MM.1S (cell line): Measurements from ENCODE around the gene SETD3.

Source experiments
- DNase-seq: peaks from one replicate; pipeline ENCODE4 v3.0.0-alpha.2; 2015
- H2AFZ ChIP-seq: fragments of 300-600 bp; sonication (generic); 2 replicates; pipeline ENCODE4 v1.6.0; 2016; ENCODE audit warnings: antibody characterized with exemption, low read length
- H3F3A ChIP-seq: fragments of 300-600 bp; sonication (generic); 2 replicates; pipeline ENCODE4 v1.6.1; 2016; ENCODE audit warnings: mild to moderate bottlenecking, antibody characterized with exemption, low read length, moderate library complexity, mixed read lengths; ENCODE audit not compliant: insufficient read depth
- H3K27ac ChIP-seq: fragments of 300-600 bp; sonication (generic); 2 replicates; pipeline ENCODE4 v1.5.1; 2016; ENCODE audit warnings: mild to moderate bottlenecking, low read length
- H3K27me3 ChIP-seq: fragments of 300-600 bp; sonication (generic); replicated peaks from 2 replicates; pipeline ENCODE4 v1.6.0; 2016; ENCODE audit warnings: low read length; ENCODE audit not compliant: insufficient read depth
- H3K36me3 ChIP-seq: fragments of 300-600 bp; sonication (generic); replicated peaks from 2 replicates; pipeline ENCODE4 v1.6.1; 2016; ENCODE audit warnings: mild to moderate bottlenecking, low read length, mixed read lengths; ENCODE audit not compliant: insufficient read depth
- H3K4me1 ChIP-seq: fragments of 300-600 bp; sonication (generic); 2 replicates; pipeline ENCODE4 v1.6.1; 2016; ENCODE audit warnings: low read length, mixed read lengths
- H3K4me2 ChIP-seq: fragments of 300-600 bp; sonication (generic); 2 replicates; pipeline ENCODE4 v1.6.0; 2016; ENCODE audit warnings: low read depth, low read length
- H3K4me3 ChIP-seq: fragments of 300-600 bp; sonication (generic); 2 replicates; pipeline ENCODE4 v1.5.1; 2016; ENCODE audit warnings: low read length, mixed read lengths
- H3K79me2 ChIP-seq: fragments of 300-600 bp; sonication (generic); 2 replicates; pipeline ENCODE4 v1.6.1; 2016; ENCODE audit warnings: mixed run types, low read length, mixed read lengths
- H3K9ac ChIP-seq: fragments of 300-600 bp; sonication (generic); 2 replicates; pipeline ENCODE4 v1.6.1; 2016; ENCODE audit warnings: low read length, mixed read lengths
- H3K9me2 ChIP-seq: fragments of 300-600 bp; sonication (generic); replicated peaks from 2 replicates; pipeline ENCODE4 v1.6.1; 2016; ENCODE audit warnings: mild to moderate bottlenecking, low read length, mixed read lengths; ENCODE audit not compliant: insufficient read depth
- H3K9me3 ChIP-seq: fragments of 300-600 bp; sonication (generic); replicated peaks from 2 replicates; pipeline ENCODE4 v1.6.1; 2016; ENCODE audit warnings: mild to moderate bottlenecking, low read length, mixed read lengths; ENCODE audit not compliant: insufficient read depth
- H4K20me1 ChIP-seq: fragments of 300-600 bp; sonication (generic); 2 replicates; pipeline ENCODE4 v1.6.1; 2016; ENCODE audit warnings: mild to moderate bottlenecking, low read length, moderate library complexity, mixed read lengths; ENCODE audit not compliant: insufficient read depth
- CTCF ChIP-seq: fragments of 300-600 bp; sonication (generic); IDR thresholded peaks from 2 replicates; pipeline ENCODE4 v1.5.1; 2016; ENCODE audit warnings: antibody characterized with exemption, low read length, mixed read lengths
- EZH2 ChIP-seq: fragments of 300-600 bp; sonication (generic); optimal IDR thresholded peaks from 2 replicates; pipeline ENCODE3; 2017; ENCODE audit warnings: low read depth, mild to moderate bottlenecking, antibody characterized with exemption, low read length, mixed read lengths
- EZH2phosphoT487 ChIP-seq: fragments of 300-600 bp; sonication (generic); IDR thresholded peaks from 2 replicates; pipeline ENCODE4 v1.6.1; 2018; ENCODE audit warnings: antibody characterized with exemption, low read length

Gene SETD3

GRCh38 chr14:99513183-99513694, 32.6 kb upstream of the SETD3 start:
- Histone ChIP-seq H3K79me2 (no peaks in the 10 kb centered on the region), H3K27ac (no peak overlapping the region), H4K20me1 (no peaks in the 10 kb centered on the region), H2AFZ (no peak overlapping the region), H3K9me3 (no peaks in the 10 kb centered on the region), H3K27me3 (no peaks in the 10 kb centered on the region), H3F3A (no peaks in the 10 kb centered on the region), H3K9me2 (no peaks in the 10 kb centered on the region), H3K9ac (no peak overlapping the region), H3K4me2 (no peak overlapping the region), H3K4me1 (no peaks in the 10 kb centered on the region), H3K4me3 (no peak overlapping the region), H3K36me3 (no peaks in the 10 kb centered on the region)
- no peak for TF ChIP-seq EZH2
- TF ChIP-seq CTCF: no peak
- TF ChIP-seq EZH2phosphoT487: no peak
- no peak for DNase-seq

GRCh38 chr14:99512571-99513182, 32.0 kb upstream of the SETD3 start:
- no peaks in the 10 kb centered on the region for H3K9me2 ChIP-seq
- H3K36me3 ChIP-seq: no peaks in the 10 kb centered on the region
- no peaks in the 10 kb centered on the region for H3K4me1 ChIP-seq
- H4K20me1 ChIP-seq: no peaks in the 10 kb centered on the region
- H3F3A ChIP-seq: no peaks in the 10 kb centered on the region
- H3K4me2 ChIP-seq: no peak overlapping the region
- TF ChIP-seq CTCF (no peak), EZH2phosphoT487 (no peak), EZH2 (no peak)
- no peak overlapping the region for H3K27ac ChIP-seq
- DNase-seq: no peak
- no peaks in the 10 kb centered on the region for H3K9me3 ChIP-seq
- H3K9ac ChIP-seq: no peak overlapping the region
- H2AFZ ChIP-seq: no peak overlapping the region
- no peaks in the 10 kb centered on the region for H3K27me3 ChIP-seq
- H3K4me3 ChIP-seq: no peak overlapping the region
- H3K79me2 ChIP-seq: no peaks in the 10 kb centered on the region

GRCh38 chr14:99512110-99512449, 31.4 kb upstream of the SETD3 start:
- no peak overlapping the region for H3K9ac ChIP-seq
- no peak overlapping the region for H2AFZ ChIP-seq
- no peak for DNase-seq
- H3K4me1 ChIP-seq: no peaks in the 10 kb centered on the region
- no peak overlapping the region for H3K4me2 ChIP-seq
- H3K36me3 ChIP-seq: no peaks in the 10 kb centered on the region
- H3K9me2 ChIP-seq: no peaks in the 10 kb centered on the region
- no peaks in the 10 kb centered on the region for H3K9me3 ChIP-seq
- H3K4me3 ChIP-seq: no peak overlapping the region
- H3F3A ChIP-seq: no peaks in the 10 kb centered on the region
- H3K79me2 ChIP-seq: no peaks in the 10 kb centered on the region
- TF ChIP-seq CTCF: no peak
- no peak for TF ChIP-seq EZH2
- TF ChIP-seq EZH2phosphoT487: no peak
- H4K20me1 ChIP-seq: no peaks in the 10 kb centered on the region
- H3K27me3 ChIP-seq: no peaks in the 10 kb centered on the region
- no peak overlapping the region for H3K27ac ChIP-seq
